Mammary epithelial cell (primary cell): Measurements from ENCODE around the gene EMP1.

ENCODE experiments used
- CTCF ChIP-seq, 2 donors: IDR thresholded peaks in 1 of 2; conservative IDR thresholded peaks in 1 of 2; 2 replicates each; pipeline ENCODE4 v1.5.1; 2011 to 2012; ENCODE audit warnings: inconsistent platforms in 2 of 2, low read length in 2 of 2, mild to moderate bottlenecking in 2 of 2, control low read depth in 1 of 2, low read depth in 1 of 2; ENCODE audit not compliant: insufficient read depth in 1 of 2; ENCODE audit errors: extremely low read depth in 1 of 2
- EZH2 ChIP-seq: IDR thresholded peaks from 2 replicates; pipeline ENCODE4 v1.6.1; 2012; ENCODE audit warnings: low read length, inconsistent platforms, borderline replicate concordance

- TF ChIP-seq CTCF (conservative IDR thresholded peaks at IDR 0.05 in 1 of 2, IDR thresholded peaks at IDR 0.05 in 1 of 2; ENCODE audit: extremely low read depth in 1 of 2, insufficient read depth in 1 of 2, low read depth in 1 of 2, low read length in 2 of 2): no peak
- TF ChIP-seq EZH2: no peak
These were observed 33.6 kb upstream of the EMP1 start for GRCh38 chr12:13162904-13163303.
